ENCODE measurements around the gene MMP24OS.

MMP24OS gene

GRCh38 chr20:35291654-35292503, 14.0 kb upstream of the MMP24OS start, which contains the start of gene FAM83C:
FAM83C (minus strand) TSS chr20:35292425; CDS start chr20:35292304, 121 bp downstream.
- DNase-seq (ENCODE audit: low spot score): no peak

- no peak for DNase-seq (ENCODE audit: low spot score)
Measured at GRCh38 chr20:35290887-35291417, 13.0 kb upstream of the MMP24OS start.

- no peak for DNase-seq (ENCODE audit: low spot score)
Measured at GRCh38 chr20:35290186-35290886, 12.4 kb upstream of the MMP24OS start.

GRCh38 chr20:35288325-35289060, 10.6 kb upstream of the MMP24OS start:
- DNase-seq (ENCODE audit: low spot score): no peak

GRCh38 chr20:35287509-35288324, 9.8 kb upstream of the MMP24OS start:
- DNase-seq (ENCODE audit: low spot score): no peak

- no peak for DNase-seq (ENCODE audit: low spot score)
Measured at GRCh38 chr20:35286899-35287508, 9.1 kb upstream of the MMP24OS start.

- no peak for DNase-seq (ENCODE audit: low spot score)
Measured at GRCh38 chr20:35286077-35286898, 8.4 kb upstream of the MMP24OS start.

- no peak for DNase-seq (ENCODE audit: low spot score)
Measured at GRCh38 chr20:35285806-35286076, 7.8 kb upstream of the MMP24OS start.

- DNase-seq (ENCODE audit: low spot score): no peak
Measured at GRCh38 chr20:35284992-35285805, 7.3 kb upstream of the MMP24OS start.

GRCh38 chr20:35284267-35284991, 6.5 kb upstream of the MMP24OS start, which contains the start of gene EIF6:
EIF6 (minus strand) TSS chr20:35284772; CDS start chr20:35284487, 285 bp downstream.
- DNase-seq (ENCODE audit: low spot score): peak; percentile 91

- peak; percentile 34 for DNase-seq (ENCODE audit: low spot score)
Measured at GRCh38 chr20:35283441-35284266, 5.7 kb upstream of the MMP24OS start.

- no peak for DNase-seq (ENCODE audit: low spot score)
Measured at GRCh38 chr20:35281506-35282101, 3.7 kb upstream of the MMP24OS start.

- DNase-seq (ENCODE audit: low spot score): no peak
Measured at GRCh38 chr20:35280523-35280922, 2.6 kb upstream of the MMP24OS start.

GRCh38 chr20:35279533-35280174, 1.7 kb upstream of the MMP24OS start:
- DNase-seq (ENCODE audit: low spot score): no peak

- DNase-seq (ENCODE audit: low spot score): no peak
Measured at GRCh38 chr20:35279040-35279439, 1.1 kb upstream of the MMP24OS start.

GRCh38 chr20:35277127-35277526, 795 bp downstream of the MMP24OS start:
- no peak for DNase-seq (ENCODE audit: low spot score)

GRCh38 chr20:35276408-35276807, 1.5 kb downstream of the MMP24OS start:
- DNase-seq (ENCODE audit: low spot score): no peak

Data from LoVo (cell line).